HEK293 (cell line): ENCODE data around the gene AMBRA1.

Experiments
- CTCF ChIA-PET: fragments of 350-600 bp; formaldehyde crosslinking; extraction: SDS; loops from one replicate; lab custom pipeline; 2021; ENCODE audit warnings: antibody characterized with exemption; lab: Yijun Ruan, JAX
- POLR2A ChIA-PET: fragments of 300-600 bp; formaldehyde crosslinking; extraction: SDS; loops from one replicate; lab custom pipeline; 2020; ENCODE audit warnings: antibody characterized with exemption, inconsistent platforms; lab: Yijun Ruan, JAX
- H3K27ac ChIP-seq: fragments of 200-500 bp; sonication (Bioruptor generic); 2 replicates; pipeline ENCODE4 v1.5.1; 2014; ENCODE audit warnings: low read depth, low read length, control low read depth, inconsistent platforms; ENCODE audit errors: extremely low read depth
- H3K36me3 ChIP-seq, 2 experiments: fragments of 200-500 bp in 1 of 2; sonication (Bioruptor generic) in 1 of 2; 1 replicate in 1 of 2; 2 replicates in 1 of 2; pipeline ENCODE4 v1.5.1; 2014 to 2017; ENCODE audit warnings: inconsistent platforms in 2 of 2, low read length in 2 of 2; ENCODE audit not compliant: control insufficient read depth in 2 of 2, insufficient read depth in 1 of 2
- H3K4me1 ChIP-seq: fragments of 200-500 bp; sonication (Bioruptor generic); 2 replicates; pipeline ENCODE4 v1.5.1; 2014; ENCODE audit warnings: mild to moderate bottlenecking, low read length, inconsistent platforms; ENCODE audit not compliant: control insufficient read depth, insufficient read depth
- H3K4me3 ChIP-seq: 2 replicates; pipeline ENCODE4 v1.5.1; 2011; ENCODE audit warnings: low read depth, mild to moderate bottlenecking, control low read depth, low read length, moderate library complexity
- H3K9me3 ChIP-seq: fragments of 200-500 bp; sonication (Bioruptor generic); 2 replicates; pipeline ENCODE4 v1.5.1; 2014; ENCODE audit warnings: low read depth, low read length, inconsistent platforms; ENCODE audit not compliant: control insufficient read depth, insufficient read depth
- GFI1B ChIP-seq: fragments of 450-650 bp; formaldehyde crosslinking; IDR thresholded peaks from 2 replicates; pipeline ENCODE4 v1.5.1; 2016; ENCODE audit warnings: missing biosample characterization, missing genetic modification characterization
- IKZF3 ChIP-seq: fragments of 450-650 bp; IDR thresholded peaks from 2 replicates; pipeline ENCODE4 v1.5.0; 2018; ENCODE audit warnings: missing biosample characterization, mild to moderate bottlenecking, missing genetic modification characterization, moderate library complexity
- KLF16 ChIP-seq: fragments of 450-650 bp; formaldehyde crosslinking; IDR thresholded peaks from 2 replicates; pipeline ENCODE4 v1.5.1; 2017; ENCODE audit warnings: missing biosample characterization, missing genetic modification characterization
- MZF1 ChIP-seq: fragments of 450-650 bp; formaldehyde crosslinking; IDR thresholded peaks from 2 replicates; pipeline ENCODE4 v1.5.1; 2017; ENCODE audit warnings: missing biosample characterization, missing genetic modification characterization, borderline replicate concordance
- OSR2 ChIP-seq: fragments of 450-650 bp; formaldehyde crosslinking; IDR thresholded peaks from 2 replicates; pipeline ENCODE4 v1.5.1; 2016; ENCODE audit warnings: missing biosample characterization, missing genetic modification characterization
- PRDM1 ChIP-seq: fragments of 450-650 bp; formaldehyde crosslinking; IDR thresholded peaks from 2 replicates; pipeline ENCODE4; 2016; ENCODE audit warnings: missing biosample characterization, missing genetic modification characterization
- PRDM4 ChIP-seq: fragments of 450-650 bp; formaldehyde crosslinking; IDR thresholded peaks from 2 replicates; pipeline ENCODE4 v1.5.1; 2017; ENCODE audit warnings: missing biosample characterization, missing genetic modification characterization
- WT1 ChIP-seq: fragments of 450-650 bp; formaldehyde crosslinking; IDR thresholded peaks from 2 replicates; pipeline ENCODE4 v1.5.1; 2016; ENCODE audit warnings: missing biosample characterization, missing genetic modification characterization
- ZBTB10 ChIP-seq: fragments of 450-650 bp; formaldehyde crosslinking; IDR thresholded peaks from 2 replicates; pipeline ENCODE4 v1.5.1; 2016; ENCODE audit warnings: missing biosample characterization, missing genetic modification characterization
- ZBTB21 ChIP-seq: fragments of 450-650 bp; formaldehyde crosslinking; IDR thresholded peaks from 2 replicates; pipeline ENCODE4 v1.5.1; 2017; ENCODE audit warnings: missing biosample characterization, missing genetic modification characterization
- ZNF221 ChIP-seq: fragments of 450-650 bp; formaldehyde crosslinking; IDR thresholded peaks from 2 replicates; pipeline ENCODE4 v1.5.1; 2017; ENCODE audit warnings: missing biosample characterization, missing genetic modification characterization, borderline replicate concordance
- ZNF311 ChIP-seq: fragments of 450-650 bp; formaldehyde crosslinking; IDR thresholded peaks from 2 replicates; pipeline ENCODE4 v1.5.1; 2017; ENCODE audit warnings: missing biosample characterization, missing genetic modification characterization, borderline replicate concordance
- ZNF560 ChIP-seq: fragments of 450-650 bp; formaldehyde crosslinking; IDR thresholded peaks from 2 replicates; pipeline ENCODE4 v1.5.1; 2017; ENCODE audit warnings: missing biosample characterization, missing genetic modification characterization, borderline replicate concordance
- ZNF664 ChIP-seq: fragments of 450-650 bp; formaldehyde crosslinking; IDR thresholded peaks from 2 replicates; pipeline ENCODE4 v1.5.1; 2016; ENCODE audit warnings: missing biosample characterization, missing genetic modification characterization
- ZNF791 ChIP-seq: fragments of 450-650 bp; formaldehyde crosslinking; IDR thresholded peaks from 2 replicates; pipeline ENCODE4 v1.5.1; 2016; ENCODE audit warnings: missing biosample characterization, missing genetic modification characterization
- TF ChIP-seq, protein P1 (sequence below): fragments of 450-650 bp; formaldehyde crosslinking; IDR thresholded peaks from 2 replicates; pipeline ENCODE4 v1.5.1; 2017; ENCODE audit warnings: missing biosample characterization, missing genetic modification characterization

Gene AMBRA1

DNA sequence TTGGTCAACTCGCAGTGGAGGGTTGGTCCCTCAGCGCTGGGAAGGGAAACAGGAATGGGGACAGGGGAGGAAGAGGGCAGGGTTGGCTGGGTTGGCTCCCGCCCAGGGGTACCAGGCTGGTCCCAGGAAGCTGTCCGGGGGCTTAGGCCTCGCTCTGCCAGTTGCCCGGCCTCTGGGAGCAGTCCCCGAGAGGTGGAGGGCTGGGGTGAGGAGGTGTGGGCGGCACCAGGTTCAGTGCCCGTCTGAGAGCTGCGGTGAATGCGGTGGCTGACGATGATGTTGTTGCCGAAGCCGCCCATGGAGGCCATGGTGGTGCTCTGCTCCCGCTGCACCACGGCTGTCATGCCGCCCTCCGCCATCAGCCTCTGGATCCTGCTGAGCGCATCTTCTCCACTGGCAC is 196.3 kb downstream of the AMBRA1 start:
- Histone ChIP-seq H3K36me3 (peaks cover 0 to 38% of the 10 kb centered on the region in 2 experiments; a peak in 1 of 3 replicates), H3K4me3 (no peak overlapping the region), H3K4me1 (no peaks in the 10 kb centered on the region), H3K9me3 (no peaks in the 10 kb centered on the region), H3K27ac (no peak overlapping the region)
- TF ChIP-seq WT1 (tag by site-specific recombination) (no peak), KLF16 (tag by site-specific recombination) (no peak), ZNF560 (tag by site-specific recombination) (no peak), OSR2 (tag by site-specific recombination) (no peak), PRDM4 (tag by site-specific recombination) (no peak), PRDM1 (no peak), MZF1 (tag by site-specific recombination) (no peak)
- ChIA-PET POLR2A (no interaction called here), CTCF (no interaction called here)

GRCh38 chr11:46393759-46394158 is 200.1 kb downstream of the AMBRA1 start:
- H3K27ac ChIP-seq: no peak overlapping the region
- H3K4me1 ChIP-seq: no peaks in the 10 kb centered on the region
- POLR2A ChIA-PET: interaction anchor here (0.6 kb wide), 1 partner anchor 83 kb away, joined by 4 read pairs; no protein-coding TSS in a partner anchor
- no peaks in the 10 kb centered on the region for H3K9me3 ChIP-seq
- CTCF ChIA-PET: interaction anchor here (0.6 to 5.4 kb wide), 6 partner anchors 10 to 1844 kb away, joined by 3 to 43 read pairs (median 5); no protein-coding TSS in a partner anchor
- H3K36me3 ChIP-seq: peaks cover 0 to 26% of the 10 kb centered on the region in 2 experiments; a peak in 1 of 3 replicates
- no peak overlapping the region for H3K4me3 ChIP-seq
- TF ChIP-seq GFI1B (tag by site-specific recombination): no peak
- TF ChIP-seq ZNF664 (tag by site-specific recombination): no peak
- no peak for TF ChIP-seq ZNF791 (tag by site-specific recombination)
- TF ChIP-seq ZNF221 (tag by site-specific recombination): no peak
- TF ChIP-seq ZBTB10: no peak
- TF ChIP-seq, protein P1, sequence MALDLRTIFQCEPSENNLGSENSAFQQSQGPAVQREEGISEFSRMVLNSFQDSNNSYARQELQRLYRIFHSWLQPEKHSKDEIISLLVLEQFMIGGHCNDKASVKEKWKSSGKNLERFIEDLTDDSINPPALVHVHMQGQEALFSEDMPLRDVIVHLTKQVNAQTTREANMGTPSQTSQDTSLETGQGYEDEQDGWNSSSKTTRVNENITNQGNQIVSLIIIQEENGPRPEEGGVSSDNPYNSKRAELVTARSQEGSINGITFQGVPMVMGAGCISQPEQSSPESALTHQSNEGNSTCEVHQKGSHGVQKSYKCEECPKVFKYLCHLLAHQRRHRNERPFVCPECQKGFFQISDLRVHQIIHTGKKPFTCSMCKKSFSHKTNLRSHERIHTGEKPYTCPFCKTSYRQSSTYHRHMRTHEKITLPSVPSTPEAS: no peak

DNA sequence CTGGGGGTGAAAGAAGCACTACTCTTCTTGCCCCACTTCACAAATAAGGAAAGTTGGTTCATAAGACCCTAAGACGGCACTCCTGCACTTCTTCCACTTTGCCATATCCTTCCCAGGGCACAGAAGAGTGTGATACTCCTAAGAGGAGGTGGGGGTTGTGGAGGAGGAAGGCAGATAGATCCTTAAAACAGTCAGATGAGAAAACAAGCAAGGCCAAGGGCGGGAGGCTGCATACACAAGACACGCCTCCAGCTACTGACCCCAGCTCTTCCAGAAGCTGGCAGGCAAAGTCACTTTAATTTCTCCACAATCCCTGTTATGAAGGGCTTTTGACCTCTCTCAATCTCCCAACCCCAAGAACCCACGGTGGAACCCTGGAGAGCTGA is 200.6 kb downstream of the AMBRA1 start:
- CTCF ChIA-PET: interaction anchor here (0.6 to 5.4 kb wide), 12 partner anchors 10 to 224 kb away, joined by 3 to 43 read pairs (median 4); partner anchors contain the start of genes ATG13, HARBI1 and MDK

More for the DNA sequence above, 200.6 kb downstream of the AMBRA1 start:
- no peak for TF ChIP-seq IKZF3 (tag by site-specific recombination)
- TF ChIP-seq ZNF311 (tag by site-specific recombination): no peak
- TF ChIP-seq ZBTB21: no peak
- TF ChIP-seq PRDM4 (tag by site-specific recombination): peak; percentile 56; the same call in 1 of the 2 replicates
- H3K4me3 ChIP-seq: no peak overlapping the region
- H3K27ac ChIP-seq: no peak overlapping the region
- H3K36me3 ChIP-seq: peaks cover 0 to 25% of the 10 kb centered on the region in 2 experiments; a peak in 1 of 3 replicates
- H3K4me1 ChIP-seq: no peaks in the 10 kb centered on the region
- POLR2A ChIA-PET: interaction anchor here (0.6 to 1.6 kb wide), 3 partner anchors 10 to 84 kb away, joined by 3 to 5 read pairs (median 4); no protein-coding TSS in a partner anchor
- no peaks in the 10 kb centered on the region for H3K9me3 ChIP-seq
